AG04450 (cell line): ENCODE measurements around the gene TAX1BP3. TPM values are rescaled to one million over a fixed set of nuclear protein-coding genes. Genes with fewer than 3 reads are reported as not detected.

Experiments
- CTCF ChIA-PET: fragments of 300-600, 350-600 bp; formaldehyde crosslinking; extraction: SDS; loops from one replicate; lab custom pipeline; 2022; ENCODE audit warnings: antibody characterized with exemption, inconsistent platforms; lab: Charles Lee
- POLR2A ChIA-PET: fragments of 350-600 bp; formaldehyde crosslinking; extraction: SDS; loops from one replicate; lab custom pipeline; 2021; ENCODE audit warnings: antibody characterized with exemption, inconsistent platforms; lab: Yijun Ruan, JAX
- DNase-seq: peaks from one replicate; pipeline ENCODE4 v3.0.0-alpha.2; 2011; ENCODE audit warnings: low read depth, low spot score
- H3K27ac ChIP-seq: one replicate; pipeline ENCODE4 v1.5.1; 2012; ENCODE audit warnings: low read depth, low read length, control low read depth
- H3K27me3 ChIP-seq: one replicate; pipeline ENCODE4 v1.6.0; 2012; ENCODE audit warnings: low read length; ENCODE audit not compliant: control insufficient read depth, insufficient read depth
- H3K4me3 ChIP-seq: 2 replicates; pipeline ENCODE4 v1.5.1; 2011; ENCODE audit warnings: mild to moderate bottlenecking, low read depth, low read length, control low read depth
- H3K9me3 ChIP-seq: 2 replicates; pipeline ENCODE4 v1.5.1; 2012; ENCODE audit warnings: low read length; ENCODE audit not compliant: control insufficient read depth, insufficient read depth
- polyA plus RNA-seq: library from polyadenylated mRNA; depleted of rRNA; stranded (reverse); fragments of >200 nt; gene quantifications from 2 replicates; pipeline ENCODE4 v1.2.3, GENCODE V29; 2011
- TF ChIP-seq, protein P1 (sequence below): IDR thresholded peaks from 2 replicates; pipeline ENCODE4 v1.5.1; 2011; ENCODE audit warnings: low read depth, low read length, control low read depth, inconsistent platforms

Gene TAX1BP3
- polyA plus RNA-seq, 1 experiment: 163 TPM

DNA sequence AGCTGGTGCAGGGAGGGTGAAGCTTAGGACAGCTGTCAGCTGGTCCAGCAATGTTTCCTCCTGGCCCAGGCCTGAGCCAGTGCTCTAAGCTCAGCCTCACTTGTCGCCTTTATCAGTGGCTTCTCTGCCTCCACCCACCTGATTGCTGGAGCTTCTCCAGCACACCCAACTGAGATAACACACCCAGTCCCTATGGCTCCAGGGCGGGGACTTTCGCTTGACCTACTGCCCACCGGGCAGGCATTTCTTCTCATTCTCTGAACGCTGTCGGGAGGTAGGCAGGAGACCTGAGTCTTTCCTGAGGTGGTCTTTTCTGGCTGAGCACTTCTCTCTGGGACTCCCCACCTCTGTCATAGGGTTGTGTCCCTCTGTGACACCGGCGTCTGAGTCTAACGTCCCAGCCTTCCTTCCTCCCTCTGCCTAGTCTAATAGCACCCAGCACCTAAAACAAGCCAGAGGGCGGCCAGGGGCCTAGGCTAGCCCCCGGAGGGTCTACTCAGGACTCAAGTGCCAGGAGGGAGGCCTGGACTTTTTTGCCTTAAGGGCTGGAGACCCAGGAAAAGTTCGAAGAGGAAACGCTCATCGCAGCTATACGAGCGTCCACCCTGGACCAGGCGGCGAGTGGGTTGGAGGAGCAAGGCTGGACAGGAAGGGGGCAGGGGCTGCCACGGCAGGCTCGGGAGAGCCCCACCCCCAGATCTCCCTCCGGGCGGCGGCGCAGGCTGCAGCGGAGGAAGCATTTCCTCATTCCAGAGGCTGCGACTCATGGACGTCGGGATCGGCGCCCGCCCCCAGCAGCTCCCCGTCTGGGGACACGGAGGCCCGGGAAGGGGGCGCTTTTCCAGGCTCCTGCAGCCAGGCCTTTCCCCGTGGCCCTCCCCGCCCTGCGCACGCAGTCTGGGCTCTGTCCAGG, 756 bp downstream of the TAX1BP3 start:
- H3K9me3 ChIP-seq: no peaks in the 10 kb centered on the region; the same call in 1 of the 2 replicates
- ChIA-PET POLR2A (interaction anchor here (0.6 to 1.9 kb wide), 25 partner anchors 8 to 1351 kb away, joined by 3 to 32 read pairs (median 5); partner anchors contain the start of genes CTNS, HASPIN, P2RX5 and SHPK), CTCF (interaction anchor here (0.6 kb wide), 1 partner anchor 17 kb away, joined by 3 read pairs; no protein-coding TSS in a partner anchor)
- peak overlapping the region; percentile 99 for H3K27ac ChIP-seq
- TF ChIP-seq, protein P1, sequence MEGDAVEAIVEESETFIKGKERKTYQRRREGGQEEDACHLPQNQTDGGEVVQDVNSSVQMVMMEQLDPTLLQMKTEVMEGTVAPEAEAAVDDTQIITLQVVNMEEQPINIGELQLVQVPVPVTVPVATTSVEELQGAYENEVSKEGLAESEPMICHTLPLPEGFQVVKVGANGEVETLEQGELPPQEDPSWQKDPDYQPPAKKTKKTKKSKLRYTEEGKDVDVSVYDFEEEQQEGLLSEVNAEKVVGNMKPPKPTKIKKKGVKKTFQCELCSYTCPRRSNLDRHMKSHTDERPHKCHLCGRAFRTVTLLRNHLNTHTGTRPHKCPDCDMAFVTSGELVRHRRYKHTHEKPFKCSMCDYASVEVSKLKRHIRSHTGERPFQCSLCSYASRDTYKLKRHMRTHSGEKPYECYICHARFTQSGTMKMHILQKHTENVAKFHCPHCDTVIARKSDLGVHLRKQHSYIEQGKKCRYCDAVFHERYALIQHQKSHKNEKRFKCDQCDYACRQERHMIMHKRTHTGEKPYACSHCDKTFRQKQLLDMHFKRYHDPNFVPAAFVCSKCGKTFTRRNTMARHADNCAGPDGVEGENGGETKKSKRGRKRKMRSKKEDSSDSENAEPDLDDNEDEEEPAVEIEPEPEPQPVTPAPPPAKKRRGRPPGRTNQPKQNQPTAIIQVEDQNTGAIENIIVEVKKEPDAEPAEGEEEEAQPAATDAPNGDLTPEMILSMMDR: no peak
- no peaks in the 10 kb centered on the region for H3K27me3 ChIP-seq
- peak; percentile 83 for DNase-seq
- peak overlapping the region; percentile 97 for H3K4me3 ChIP-seq

DNA sequence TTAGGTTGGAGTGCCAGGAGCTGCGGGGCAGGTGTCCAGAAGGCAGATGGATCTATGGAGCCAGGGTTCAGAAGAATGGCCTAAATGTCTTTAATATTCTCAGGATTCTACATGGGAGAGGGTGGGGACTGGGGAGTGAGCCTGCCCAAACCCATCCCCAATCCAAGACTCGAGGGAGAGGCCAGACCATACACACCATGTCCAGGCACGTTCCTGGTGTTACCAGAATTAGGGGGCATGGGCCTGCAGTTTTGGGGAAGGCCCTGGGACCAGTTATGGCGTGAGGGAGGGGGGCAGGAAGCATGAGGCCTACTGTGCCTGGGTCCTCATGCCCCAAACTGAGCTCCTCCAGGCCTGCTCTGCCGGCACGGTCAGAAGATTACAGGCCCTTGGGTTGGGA, 1.9 kb downstream of the TAX1BP3 start:
- no peak for DNase-seq
- TF ChIP-seq, protein P1: no peak
- POLR2A ChIA-PET: interaction anchor here (0.6 to 1.9 kb wide), 5 partner anchors 8 to 1353 kb away, joined by 5 to 32 read pairs (median 7); partner anchors contain the start of genes CTNS and SHPK
- H3K27ac ChIP-seq: no peak overlapping the region
- no peaks in the 10 kb centered on the region for H3K27me3 ChIP-seq
- CTCF ChIA-PET: interaction anchor here (0.8 kb wide), 1 partner anchor 161 kb away, joined by 3 read pairs; no protein-coding TSS in a partner anchor
- H3K9me3 ChIP-seq: no peaks in the 10 kb centered on the region; the same call in 1 of the 2 replicates
- H3K4me3 ChIP-seq: peak overlapping the region; percentile 97

DNA sequence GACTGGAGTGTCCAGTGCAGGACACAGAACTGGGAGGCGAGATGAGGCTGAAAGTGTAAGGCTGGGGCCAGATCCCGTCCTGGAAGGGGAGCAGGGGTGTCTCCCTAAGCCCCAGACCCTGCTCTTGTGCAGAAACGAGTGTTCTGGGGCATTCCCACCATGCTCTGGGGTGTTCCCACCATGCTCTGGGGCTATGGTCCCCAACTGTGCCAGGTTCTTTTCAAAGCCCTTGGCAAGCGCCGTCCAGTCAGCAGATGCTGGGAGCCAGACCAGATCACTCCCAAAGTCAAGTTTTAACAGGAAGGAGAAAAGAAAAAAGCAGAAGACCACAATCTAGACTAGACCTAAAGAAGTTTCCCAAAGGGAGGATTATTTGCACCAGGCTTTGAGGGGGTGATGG, 2.5 kb downstream of the TAX1BP3 start:
- ChIA-PET CTCF (no interaction called here), POLR2A (no interaction called here)
- Histone ChIP-seq H3K27me3 (no peaks in the 10 kb centered on the region), H3K4me3 (no peak overlapping the region), H3K9me3 (no peaks in the 10 kb centered on the region; the same call in 1 of the 2 replicates), H3K27ac (no peak overlapping the region)
- TF ChIP-seq, protein P1: no peak
- no peak for DNase-seq

DNA sequence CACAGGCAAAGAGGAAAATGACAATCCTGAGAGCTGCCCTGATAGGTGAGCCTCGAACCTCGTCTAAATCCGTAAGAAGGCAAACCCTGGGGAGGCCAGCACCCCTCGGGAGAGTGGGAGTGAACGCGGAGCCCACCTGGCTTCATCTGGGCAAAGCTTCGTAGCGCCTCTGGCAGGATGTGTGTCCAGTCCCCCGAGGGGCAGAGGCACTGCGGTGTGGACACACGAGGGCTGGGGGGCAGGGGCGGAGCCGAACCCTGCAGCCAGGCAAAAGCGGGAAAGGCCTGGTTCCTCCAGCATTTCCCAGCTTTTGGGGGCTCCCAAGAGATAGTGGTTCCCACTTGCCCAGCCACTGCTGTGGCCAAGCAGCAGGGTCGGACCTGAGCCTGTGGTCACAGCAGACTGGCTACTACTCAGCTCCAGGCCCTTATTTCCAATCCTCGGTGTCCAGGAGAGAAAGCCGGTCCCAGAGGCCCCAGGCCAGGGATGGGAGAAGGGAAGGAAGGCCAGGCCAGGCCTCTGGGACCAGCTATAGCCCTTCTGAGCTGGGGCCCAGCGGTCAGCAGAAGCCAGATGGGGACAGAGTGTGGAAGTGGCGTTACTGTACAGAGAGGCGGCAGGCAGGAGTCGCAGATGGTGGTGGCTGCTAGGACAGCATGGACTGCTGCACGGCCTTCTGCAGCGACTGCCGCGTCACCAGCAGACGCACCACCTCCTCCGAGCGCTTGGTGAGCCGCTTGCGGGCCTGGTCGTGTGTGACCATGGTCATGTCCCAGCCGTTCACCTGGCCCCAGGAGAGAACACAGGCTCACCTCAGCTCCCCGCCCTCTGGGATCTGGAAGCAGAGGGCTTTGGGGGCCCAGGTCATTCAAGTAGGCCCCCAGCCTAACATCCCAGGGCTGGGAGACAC, 5.0 kb downstream of the TAX1BP3 start:
- no peaks in the 10 kb centered on the region; the same call in 1 of the 2 replicates for H3K9me3 ChIP-seq
- no peak for DNase-seq
- TF ChIP-seq, protein P1: no peak
- no peaks in the 10 kb centered on the region for H3K27me3 ChIP-seq
- ChIA-PET POLR2A (interaction anchor here (0.7 kb wide), 1 partner anchor 24 kb away, joined by 3 read pairs; no protein-coding TSS in a partner anchor), CTCF (no interaction called here)
- no peak overlapping the region for H3K4me3 ChIP-seq
- no peak overlapping the region for H3K27ac ChIP-seq
